Measurements from ENCODE around the gene LRRC37A. TPM values are rescaled to one million over a fixed set of nuclear protein-coding genes. Genes with fewer than 3 reads are reported as not detected.
"Not testable (repeated sequence)": the region's sequence is repeated elsewhere in the genome, so short reads cannot be mapped to it uniquely, and the experiment has no call there.

LRRC37A gene
- total and polyA plus RNA-seq, 5 experiments from 2014 or later: 0.27 to 9.7 (median 1.7) TPM

DNA sequence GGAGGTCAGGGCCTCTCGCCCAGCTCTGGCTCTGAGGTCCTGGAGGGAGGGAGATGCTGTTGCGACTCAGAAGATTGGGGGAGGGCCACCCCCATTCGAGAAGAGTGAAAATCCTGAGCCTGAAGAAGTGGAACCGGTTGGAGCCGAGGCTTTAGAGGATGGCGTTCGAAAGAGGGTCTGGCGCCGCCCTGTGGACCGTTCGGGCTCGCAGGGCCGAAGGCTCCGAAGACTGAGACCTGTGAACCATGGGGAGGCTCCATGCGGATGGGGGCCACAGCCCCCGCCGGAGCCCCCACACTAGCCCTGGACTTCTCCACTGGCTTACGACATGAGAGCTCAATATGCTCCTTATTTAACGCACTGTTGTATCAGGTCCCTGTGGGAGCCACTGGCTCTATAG is 46.3 kb downstream of the LRRC37A start:
- H3K9me3 Mint-ChIP-seq, H3K4me3 Mint-ChIP-seq, H3K27me3 Mint-ChIP-seq, H3K4me1 Mint-ChIP-seq, H3K27ac Mint-ChIP-seq, DNase-seq, POLR2A ChIA-PET, H3K36me3 Mint-ChIP-seq: not testable (repeated sequence)
- ATAC-seq: peak; percentile 47 to 65

- H3K9me3 Mint-ChIP-seq, POLR2A ChIA-PET, H3K27ac Mint-ChIP-seq, DNase-seq, H3K4me1 Mint-ChIP-seq, H3K36me3 Mint-ChIP-seq, H3K4me3 Mint-ChIP-seq, ATAC-seq, H3K27me3 Mint-ChIP-seq: not testable (repeated sequence)
These were observed 47.2 kb downstream of the LRRC37A start for GRCh38 chr17:46342131-46342530.

DNA sequence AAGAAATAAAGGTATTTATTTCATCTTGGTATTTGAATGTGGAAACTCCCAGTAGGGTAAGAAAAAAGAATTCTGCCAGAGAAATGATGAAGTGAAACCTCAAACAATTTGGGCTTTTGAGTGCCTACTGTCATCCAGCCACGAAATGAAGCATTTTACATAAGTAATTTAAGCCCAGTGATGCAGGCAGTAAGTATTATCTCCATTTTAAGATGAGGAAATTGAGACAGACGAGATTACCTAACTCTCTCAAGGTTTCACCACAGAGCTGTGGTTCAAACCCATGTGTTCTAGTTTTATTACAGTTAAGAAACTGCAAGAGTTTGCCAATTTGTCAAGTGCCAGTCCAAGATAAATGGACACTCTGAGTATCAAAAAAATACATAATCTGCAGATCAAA is 53.4 kb downstream of the LRRC37A start:
- H3K9me3 Mint-ChIP-seq, H3K4me3 Mint-ChIP-seq, H3K36me3 Mint-ChIP-seq, H3K4me1 Mint-ChIP-seq, H3K27me3 Mint-ChIP-seq, POLR2A ChIA-PET, H3K27ac Mint-ChIP-seq, DNase-seq: not testable (repeated sequence)
- peak; percentile 39 to 42 for ATAC-seq

- ATAC-seq, H3K4me1 Mint-ChIP-seq, H3K4me3 Mint-ChIP-seq, H3K9me3 Mint-ChIP-seq, H3K27me3 Mint-ChIP-seq, H3K36me3 Mint-ChIP-seq, H3K27ac Mint-ChIP-seq, DNase-seq, POLR2A ChIA-PET: not testable (repeated sequence)
These were observed 54.1 kb downstream of the LRRC37A start for GRCh38 chr17:46349060-46349459.

GRCh38 chr17:46353856-46354255 is 58.9 kb downstream of the LRRC37A start:
- DNase-seq, H3K36me3 Mint-ChIP-seq, H3K4me1 Mint-ChIP-seq, POLR2A ChIA-PET, H3K27me3 Mint-ChIP-seq, H3K9me3 Mint-ChIP-seq, H3K27ac Mint-ChIP-seq, H3K4me3 Mint-ChIP-seq, ATAC-seq: not testable (repeated sequence)

GRCh38 chr17:46361145-46361735 is 66.3 kb downstream of the LRRC37A start:
- H3K4me3 Mint-ChIP-seq, H3K27ac Mint-ChIP-seq, H3K36me3 Mint-ChIP-seq, POLR2A ChIA-PET, DNase-seq, H3K27me3 Mint-ChIP-seq, H3K4me1 Mint-ChIP-seq, H3K9me3 Mint-ChIP-seq: not testable (repeated sequence)
- peak; percentile 52 to 63 for ATAC-seq

DNA sequence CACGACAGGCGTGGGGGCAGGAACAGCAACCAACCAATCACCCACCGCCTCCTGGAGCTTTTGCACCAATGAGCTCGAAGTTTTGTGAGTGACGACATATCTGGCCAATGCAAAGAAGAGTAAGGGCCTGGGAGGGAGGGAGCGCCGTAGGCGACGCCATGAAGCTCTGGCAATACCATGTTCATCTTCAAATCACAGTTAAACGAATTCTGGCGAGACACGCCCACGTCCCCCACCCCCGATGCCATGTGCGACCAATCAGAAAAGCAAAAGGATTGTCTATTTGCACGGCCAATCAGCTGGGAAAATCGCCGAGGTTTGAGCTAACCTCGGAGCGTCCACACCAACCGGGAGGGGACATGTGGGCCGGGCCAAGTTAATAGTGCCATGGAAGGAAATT is 66.8 kb downstream of the LRRC37A start, which contains the start of gene ARL17B:
TSS of gene ARL17B (minus strand) at position 12 of the 400 bp plus-strand sequence. CDS start 3,369 bp downstream, outside the sequence.
- H3K36me3 Mint-ChIP-seq, H3K4me1 Mint-ChIP-seq, POLR2A ChIA-PET, H3K9me3 Mint-ChIP-seq, H3K27me3 Mint-ChIP-seq: not testable (repeated sequence)
- Mint-ChIP-seq H3K4me3 (peak within 1 kb of the TSS in 4 of 10 donors; percentile 39 to 69 (median 56)), H3K27ac (peak within 1 kb of the TSS in 1 of 10 donors; percentile 74)
- ATAC-seq (peak; percentile 96 to 97), DNase-seq (peak; percentile 38 to 97 (median 88))

- H3K9me3 Mint-ChIP-seq, ATAC-seq, DNase-seq, H3K27ac Mint-ChIP-seq, H3K27me3 Mint-ChIP-seq, H3K4me1 Mint-ChIP-seq, H3K4me3 Mint-ChIP-seq, POLR2A ChIA-PET, H3K36me3 Mint-ChIP-seq: not testable (repeated sequence)
These were observed 72.6 kb downstream of the LRRC37A start for GRCh38 chr17:46367520-46367919.

GRCh38 chr17:46372236-46373229 is 77.6 kb downstream of the LRRC37A start:
- POLR2A ChIA-PET, H3K27ac Mint-ChIP-seq, H3K4me3 Mint-ChIP-seq, H3K27me3 Mint-ChIP-seq, H3K4me1 Mint-ChIP-seq, H3K36me3 Mint-ChIP-seq, H3K9me3 Mint-ChIP-seq, DNase-seq: not testable (repeated sequence)
- ATAC-seq: peak; percentile 89 to 90

DNA sequence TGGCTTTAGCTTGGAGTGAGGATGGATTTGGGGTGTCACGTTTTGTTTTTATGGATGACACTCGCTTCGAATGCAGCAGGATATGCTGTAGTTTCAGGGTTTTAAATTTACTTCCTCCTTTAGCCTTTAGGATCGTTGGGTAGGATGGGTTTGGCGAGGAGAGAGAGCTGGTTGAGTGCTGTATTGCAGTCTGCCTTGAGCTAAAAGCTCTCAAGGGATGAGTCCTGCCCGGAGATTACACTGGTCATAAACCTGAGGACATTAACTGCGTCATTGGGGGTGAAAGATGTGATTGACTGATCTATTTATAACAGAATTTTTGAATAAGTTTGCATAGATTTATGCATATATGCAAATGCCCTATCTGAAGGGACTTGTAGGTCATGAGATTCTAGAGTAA is 78.5 kb downstream of the LRRC37A start:
- H3K9me3 Mint-ChIP-seq, POLR2A ChIA-PET, H3K36me3 Mint-ChIP-seq, H3K4me1 Mint-ChIP-seq, H3K27ac Mint-ChIP-seq, DNase-seq, H3K27me3 Mint-ChIP-seq, H3K4me3 Mint-ChIP-seq: not testable (repeated sequence)
- peak; percentile 40 to 59 for ATAC-seq

- H3K4me3 Mint-ChIP-seq, H3K27me3 Mint-ChIP-seq, H3K36me3 Mint-ChIP-seq, POLR2A ChIA-PET, ATAC-seq, H3K4me1 Mint-ChIP-seq, H3K27ac Mint-ChIP-seq, DNase-seq, H3K9me3 Mint-ChIP-seq: not testable (repeated sequence)
These were observed 88.2 kb downstream of the LRRC37A start for GRCh38 chr17:46383118-46383517.

GRCh38 chr17:46385491-46385890 is 90.6 kb downstream of the LRRC37A start:
- H3K9me3 Mint-ChIP-seq, H3K4me3 Mint-ChIP-seq, H3K27me3 Mint-ChIP-seq, DNase-seq, H3K4me1 Mint-ChIP-seq, H3K27ac Mint-ChIP-seq, ATAC-seq, POLR2A ChIA-PET, H3K36me3 Mint-ChIP-seq: not testable (repeated sequence)
